HFF-Myc (cell line): ENCODE results near the gene ZKSCAN2.

Experiments used
- DNase-seq: peaks from one replicate; pipeline ENCODE4 v3.0.0-alpha.2; 2011; ENCODE audit warnings: low read depth; ENCODE audit errors: extremely low read depth
- H3K4me3 ChIP-seq: replicated peaks from 2 replicates; pipeline ENCODE4 v1.5.1; 2011; ENCODE audit warnings: low read depth, mild to moderate bottlenecking, control low read depth, low read length
- CTCF ChIP-seq: IDR thresholded peaks from 2 replicates; pipeline ENCODE4 v1.5.1; 2012; ENCODE audit warnings: mild to moderate bottlenecking, low read depth, low read length, control low read depth; ENCODE audit errors: missing control alignments

Gene ZKSCAN2

GRCh38 chr16:25228372-25228771, 29.3 kb downstream of the ZKSCAN2 start:
- DNase-seq = no peak
- no peak overlapping the region for H3K4me3 ChIP-seq
- TF ChIP-seq CTCF = no peak

GRCh38 chr16:25224731-25225319, 32.8 kb downstream of the ZKSCAN2 start:
- DNase-seq = no peak
- TF ChIP-seq CTCF = no peak
- no peak overlapping the region for H3K4me3 ChIP-seq

- no peak for TF ChIP-seq CTCF
- H3K4me3 ChIP-seq = no peak overlapping the region
- DNase-seq = no peak
Observed at GRCh38 chr16:25223964-25224363, 33.7 kb downstream of the ZKSCAN2 start.

GRCh38 chr16:25222959-25223358, 34.7 kb downstream of the ZKSCAN2 start:
- H3K4me3 ChIP-seq = no peak overlapping the region
- no peak for DNase-seq
- TF ChIP-seq CTCF = no peak

- no peak for DNase-seq
- H3K4me3 ChIP-seq = no peak overlapping the region
- no peak for TF ChIP-seq CTCF
Observed at GRCh38 chr16:25219070-25219737, 38.4 kb downstream of the ZKSCAN2 start.

GRCh38 chr16:25217921-25218320, 39.7 kb downstream of the ZKSCAN2 start:
- DNase-seq = no peak
- TF ChIP-seq CTCF = no peak

More at GRCh38 chr16:25217921-25218320, 39.7 kb downstream of the ZKSCAN2 start:
- no peak overlapping the region for H3K4me3 ChIP-seq
